Activated effector memory CD4-positive, alpha-beta T cell treated with Interleukin-2 at 50 U/mL for 16 hours (primary cell): ENCODE measurements around the gene RNF19B.
"Not testable (repeated sequence)": the region's sequence is repeated elsewhere in the genome, so short reads cannot be mapped to it uniquely, and the experiment has no call there.

Source experiments
- DNase-seq: peaks from one replicate; pipeline ENCODE4 v3.0.0-alpha.2; 2020

The RNF19B gene

GRCh38 chr1:32927441-32927840 lies 37.2 kb downstream of the RNF19B start:
- DNase-seq, result no peak

GRCh38 chr1:32926562-32926961 lies 38.0 kb downstream of the RNF19B start:
- no peak for DNase-seq

- no peak for DNase-seq
Measured at GRCh38 chr1:32925403-32926162, 39.0 kb downstream of the RNF19B start.

GRCh38 chr1:32924881-32925344 lies 39.7 kb downstream of the RNF19B start:
- no peak for DNase-seq

GRCh38 chr1:32920833-32921232 lies 43.8 kb downstream of the RNF19B start:
- no peak for DNase-seq

GRCh38 chr1:32919811-32920733 lies 44.5 kb downstream of the RNF19B start:
- no peak for DNase-seq

GRCh38 chr1:32918179-32918578 lies 46.4 kb downstream of the RNF19B start:
- DNase-seq, result no peak

GRCh38 chr1:32917521-32917920 lies 47.1 kb downstream of the RNF19B start:
- no peak for DNase-seq

GRCh38 chr1:32915766-32916706 lies 48.6 kb downstream of the RNF19B start:
- no peak for DNase-seq

GRCh38 chr1:32910319-32910718 lies 54.3 kb downstream of the RNF19B start:
- no peak for DNase-seq

GRCh38 chr1:32907435-32907834 lies 57.2 kb downstream of the RNF19B start:
- no peak for DNase-seq

- DNase-seq, result no peak
Measured at GRCh38 chr1:32906654-32907053, 58.0 kb downstream of the RNF19B start.

GRCh38 chr1:32905588-32905987 lies 59.0 kb downstream of the RNF19B start:
- DNase-seq, result not testable (repeated sequence)

- DNase-seq, result no peak
Measured at GRCh38 chr1:32904797-32905196, 59.8 kb downstream of the RNF19B start.

GRCh38 chr1:32903991-32904785 lies 60.4 kb downstream of the RNF19B start:
- DNase-seq, result no peak

GRCh38 chr1:32902535-32902920 lies 62.1 kb downstream of the RNF19B start:
- DNase-seq, result no peak

- no peak for DNase-seq
Measured at GRCh38 chr1:32901823-32902534, 62.6 kb downstream of the RNF19B start.

GRCh38 chr1:32900956-32901822 lies 63.4 kb downstream of the RNF19B start, which contains the start of gene TMEM54:
TSS of gene TMEM54 (minus strand) at chr1:32901389. CDS start at chr1:32901238, 151 bp downstream.
- DNase-seq, result no peak

- DNase-seq, result no peak
Measured at GRCh38 chr1:32900371-32900955, 64.1 kb downstream of the RNF19B start.
